Measurements from ENCODE around the gene SF3B6. TPM values are rescaled to one million over a fixed set of nuclear protein-coding genes. Genes with fewer than 3 reads are reported as not detected.

SF3B6 gene, protein sequence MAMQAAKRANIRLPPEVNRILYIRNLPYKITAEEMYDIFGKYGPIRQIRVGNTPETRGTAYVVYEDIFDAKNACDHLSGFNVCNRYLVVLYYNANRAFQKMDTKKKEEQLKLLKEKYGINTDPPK
- 164 to 189 TPM (median 169 TPM) in 5 replicates for total RNA-seq (2022; extraction: Qiagen RNA extraction)

DNA sequence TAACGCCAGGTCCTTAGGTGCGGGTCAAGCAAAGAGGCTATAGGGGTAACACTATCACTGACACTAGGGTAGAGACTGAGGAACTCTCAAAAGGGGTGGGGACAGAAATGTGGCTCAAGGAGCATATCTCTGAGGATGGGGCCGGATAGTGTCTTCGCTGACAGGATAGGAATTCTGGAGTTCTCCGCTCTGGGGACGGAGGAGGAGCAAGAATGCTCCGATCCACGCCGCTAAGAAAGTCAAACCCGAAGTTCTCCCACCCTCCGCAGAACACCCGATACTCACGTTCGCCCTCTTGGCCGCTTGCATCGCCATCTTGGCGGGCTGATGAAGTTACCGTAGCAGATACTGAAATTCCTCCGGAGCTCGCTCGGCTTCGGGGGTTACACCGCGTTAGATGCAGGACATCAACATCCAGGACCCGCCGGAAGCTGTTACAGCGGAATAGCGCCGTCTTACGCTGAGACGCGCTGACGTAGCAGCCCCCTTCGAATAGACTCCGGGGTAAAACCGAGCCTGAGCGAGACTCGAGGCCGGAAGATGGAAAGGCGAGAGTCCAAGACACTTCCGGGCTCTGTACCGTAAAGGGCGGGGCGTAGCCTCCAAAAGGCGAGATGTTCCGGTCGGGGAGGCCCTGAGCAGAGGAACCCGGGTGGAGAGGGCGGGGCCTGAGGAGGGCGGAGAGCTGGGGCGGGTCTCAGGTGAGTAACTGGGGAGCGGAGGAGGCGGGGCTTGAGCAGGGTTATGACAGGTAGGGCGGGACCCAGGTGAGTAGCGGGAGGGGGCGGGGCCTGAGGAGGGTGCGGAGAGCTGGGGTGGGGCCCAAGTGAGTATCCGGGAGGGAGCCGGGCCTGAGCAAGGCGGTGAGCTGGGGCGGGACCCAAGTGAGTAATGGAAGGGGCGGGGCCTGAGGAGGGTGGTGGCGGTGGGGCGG lies at the start of gene SF3B6:
Gene SF3B6 (minus strand): TSS at position 412 of the 934 bp plus-strand sequence. CDS start 97 bp downstream, at position 315.

DNA sequence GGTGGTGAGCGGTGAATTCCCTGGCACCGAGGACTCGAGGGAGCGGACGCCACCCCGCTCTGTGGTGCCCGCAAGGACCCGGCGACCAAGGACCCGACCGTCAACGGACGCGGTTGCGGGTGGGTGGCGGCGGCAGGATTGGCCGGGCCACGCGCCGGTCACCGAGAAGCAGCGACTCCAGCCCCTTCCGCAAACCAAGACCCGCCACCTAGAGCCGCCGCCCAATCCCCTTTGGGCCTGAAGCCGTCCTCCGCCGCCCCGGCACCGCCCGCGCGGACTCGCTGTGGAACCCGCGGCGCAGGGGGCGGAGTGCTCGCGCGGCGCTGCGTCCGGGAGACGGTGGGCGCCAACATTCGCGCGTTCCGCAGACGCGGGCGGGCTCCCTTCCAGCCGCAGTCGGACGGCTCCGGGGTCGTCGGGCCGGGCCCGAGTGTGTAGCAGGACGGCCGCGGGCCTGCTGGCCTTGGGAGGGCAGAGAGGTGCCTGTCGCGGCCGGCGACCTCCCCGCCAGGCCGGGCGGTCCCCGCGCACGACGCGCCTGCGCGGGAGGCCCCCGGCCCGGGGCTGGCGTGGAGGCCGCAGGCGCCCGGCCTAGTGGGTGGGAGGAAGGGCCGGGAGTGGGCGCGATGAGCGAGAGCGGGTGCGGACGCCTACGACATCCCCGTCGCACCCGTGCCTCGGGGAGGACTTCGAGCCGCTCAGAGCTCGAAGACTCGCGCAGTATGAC lies 47.2 kb upstream of the SF3B6 start, which contains the start of the genes FAM228B and PFN4:
Gene FAM228B (plus strand): TSS at position 275 of the 727 bp plus-strand sequence. CDS start 893 bp downstream, outside the sequence.
Gene PFN4 (minus strand): TSS at position 140 of the 727 bp plus-strand sequence. CDS start 799 bp downstream, outside the sequence.

DNA sequence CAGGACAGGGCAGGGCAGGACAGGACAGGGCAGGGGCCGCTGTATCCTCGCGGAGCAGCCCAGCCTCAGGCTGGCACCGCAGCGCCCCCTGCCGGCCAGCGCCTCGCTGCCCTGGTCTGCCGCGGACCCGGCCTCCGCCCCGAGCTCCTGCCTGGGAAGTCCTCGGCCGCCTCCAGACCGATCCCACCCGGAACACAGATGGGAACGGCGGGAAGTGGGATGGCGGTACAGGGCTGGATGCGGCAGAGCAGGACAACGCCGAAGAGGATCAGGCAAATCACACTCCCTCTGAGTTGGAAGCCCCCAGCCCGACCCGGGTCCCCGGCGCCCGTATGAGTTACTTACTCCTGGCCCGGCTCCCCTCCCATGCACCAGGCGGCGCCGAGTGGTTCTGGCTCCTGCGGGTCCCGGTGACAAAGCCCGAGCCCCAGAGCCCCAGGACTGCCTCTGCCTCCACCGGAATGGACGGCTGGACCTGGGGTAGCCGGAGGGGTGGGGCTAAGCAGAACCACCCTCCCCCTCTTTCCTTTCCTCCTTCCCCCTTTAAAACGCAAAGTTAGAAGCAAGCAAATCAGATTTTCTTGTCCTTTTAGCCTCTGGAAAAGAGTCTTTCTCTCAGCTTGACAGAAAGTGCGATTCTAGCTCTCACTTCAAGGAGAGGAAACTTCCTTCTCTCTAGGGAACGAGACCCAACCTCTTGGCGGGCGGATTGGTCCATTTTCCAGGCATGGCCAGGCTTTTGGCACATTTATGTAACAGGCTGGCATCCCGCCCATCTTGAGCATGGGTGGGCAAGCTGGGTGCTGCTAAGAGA lies 8.5 kb upstream of the SF3B6 start, which contains the start of gene TP53I3:
Gene TP53I3 (minus strand): TSS at position 449 of the 814 bp plus-strand sequence. CDS start 508 bp downstream, outside the sequence.

DNA sequence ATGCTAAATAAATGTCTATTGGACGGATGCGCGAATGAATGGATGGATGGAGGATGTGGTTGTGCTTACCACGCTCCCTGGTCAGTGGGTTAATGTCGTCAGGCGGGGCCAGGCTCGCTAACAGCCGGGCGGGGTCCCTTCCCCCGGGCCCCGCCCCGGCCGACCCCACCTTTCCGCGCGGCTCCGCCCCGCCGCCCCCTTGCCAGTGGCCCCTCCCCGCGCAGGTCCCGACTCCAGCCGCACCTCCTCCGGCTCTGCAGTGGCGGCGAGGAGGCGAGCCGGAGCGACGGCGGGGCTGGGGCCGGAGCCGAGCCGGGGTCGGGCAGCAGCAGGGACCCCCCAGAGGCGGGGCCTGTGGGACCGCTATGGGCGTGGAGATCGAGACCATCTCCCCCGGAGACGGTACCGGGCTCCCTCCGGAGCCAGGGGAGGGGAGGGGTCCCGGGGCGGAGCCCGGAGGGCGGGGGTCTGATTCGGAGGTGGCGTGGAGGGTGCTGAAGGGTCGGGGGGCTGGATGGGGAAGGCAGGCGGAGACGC lies 26.6 kb downstream of the SF3B6 start, which contains the start of gene FKBP1B:
Gene FKBP1B (plus strand): TSS at position 257 of the 537 bp plus-strand sequence. CDS start 109 bp downstream, at position 366.

DNA sequence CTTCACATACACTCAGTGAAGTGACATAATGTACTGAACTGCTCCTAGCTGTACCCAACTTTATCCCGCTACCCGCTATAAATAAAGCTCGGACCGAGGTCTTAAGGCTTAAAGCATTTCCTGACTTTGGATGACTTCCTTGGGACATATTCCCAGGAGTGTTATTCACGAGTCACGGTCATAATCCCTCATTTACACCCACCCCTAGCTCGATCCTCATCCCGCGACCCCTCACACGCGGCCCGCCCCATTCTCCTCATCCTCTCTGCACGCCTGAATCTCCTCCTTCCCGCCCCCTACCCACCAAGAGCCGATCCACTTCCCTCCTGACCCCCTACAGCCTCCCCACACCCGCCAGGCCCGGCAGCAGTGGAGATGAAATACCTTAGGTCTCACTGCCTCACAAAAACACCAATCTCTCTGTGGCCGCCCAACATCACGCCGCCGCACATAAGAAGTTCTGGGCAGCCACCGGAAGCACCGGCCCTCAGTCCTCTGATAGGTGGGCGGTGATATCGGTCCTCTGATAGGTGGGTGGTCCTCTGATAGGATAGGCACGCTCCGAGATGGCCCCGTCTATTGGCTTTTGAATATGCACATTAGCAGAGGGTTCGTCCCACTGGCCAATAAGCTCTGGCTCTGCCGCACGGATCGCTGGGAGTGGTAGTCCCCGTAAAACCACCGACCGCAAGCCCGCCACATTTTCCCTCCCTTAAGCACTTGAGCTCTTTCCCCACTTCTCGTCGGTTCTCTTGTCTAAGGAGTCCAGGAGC lies 29.0 kb downstream of the SF3B6 start, which contains the start of gene WDCP:
Gene WDCP (minus strand): TSS at position 462 of the 773 bp plus-strand sequence. CDS start 7,897 bp downstream, outside the sequence.

Other genes with a start within 250 kb of the SF3B6 start
- 5.6 to 7.8 TPM (median 7.2 TPM) in 5 replicates for gene ATAD2B, start 149.2 kb downstream of the SF3B6 start, total RNA-seq (2022; extraction: Qiagen RNA extraction)
- gene UBXN2A, start 135.9 kb downstream of the SF3B6 start, total RNA-seq (2022; extraction: Qiagen RNA extraction), result 19.4 to 23.5 TPM (median 21.1 TPM) in 5 replicates
- gene MFSD2B, start 66.2 kb downstream of the SF3B6 start, total RNA-seq (2022; extraction: Qiagen RNA extraction), result 0.42 to 0.79 TPM (median 0.56 TPM) in 5 replicates
- 12.6 to 14.4 TPM (median 14.2 TPM) in 5 replicates for gene WDCP, start 28.9 kb downstream of the SF3B6 start, total RNA-seq (2022; extraction: Qiagen RNA extraction)
- gene FKBP1B, start 26.6 kb downstream of the SF3B6 start, total RNA-seq (2022; extraction: Qiagen RNA extraction), result 11.5 to 12.2 TPM (median 11.8 TPM) in 5 replicates
- gene TP53I3, start 8.5 kb upstream of the SF3B6 start, total RNA-seq (2022; extraction: Qiagen RNA extraction), result 277 to 312 TPM (median 280 TPM) in 5 replicates
- 1.4 to 2.5 TPM (median 1.7 TPM) in 5 replicates for gene PFN4, start 47.0 kb upstream of the SF3B6 start, total RNA-seq (2022; extraction: Qiagen RNA extraction)
- 0.92 to 2.1 TPM (median 1.8 TPM) in 5 replicates for gene FAM228B, start 47.1 kb upstream of the SF3B6 start, total RNA-seq (2022; extraction: Qiagen RNA extraction)
- gene FAM228A, start 98.7 kb upstream of the SF3B6 start, total RNA-seq (2022; extraction: Qiagen RNA extraction), result not detected in 5 replicates